ENCODE results near the gene TTC16.
"Not testable (repeated sequence)": the region's sequence is repeated elsewhere in the genome, so short reads cannot be mapped to it uniquely, and the experiment has no call there.

TTC16 gene

DNA sequence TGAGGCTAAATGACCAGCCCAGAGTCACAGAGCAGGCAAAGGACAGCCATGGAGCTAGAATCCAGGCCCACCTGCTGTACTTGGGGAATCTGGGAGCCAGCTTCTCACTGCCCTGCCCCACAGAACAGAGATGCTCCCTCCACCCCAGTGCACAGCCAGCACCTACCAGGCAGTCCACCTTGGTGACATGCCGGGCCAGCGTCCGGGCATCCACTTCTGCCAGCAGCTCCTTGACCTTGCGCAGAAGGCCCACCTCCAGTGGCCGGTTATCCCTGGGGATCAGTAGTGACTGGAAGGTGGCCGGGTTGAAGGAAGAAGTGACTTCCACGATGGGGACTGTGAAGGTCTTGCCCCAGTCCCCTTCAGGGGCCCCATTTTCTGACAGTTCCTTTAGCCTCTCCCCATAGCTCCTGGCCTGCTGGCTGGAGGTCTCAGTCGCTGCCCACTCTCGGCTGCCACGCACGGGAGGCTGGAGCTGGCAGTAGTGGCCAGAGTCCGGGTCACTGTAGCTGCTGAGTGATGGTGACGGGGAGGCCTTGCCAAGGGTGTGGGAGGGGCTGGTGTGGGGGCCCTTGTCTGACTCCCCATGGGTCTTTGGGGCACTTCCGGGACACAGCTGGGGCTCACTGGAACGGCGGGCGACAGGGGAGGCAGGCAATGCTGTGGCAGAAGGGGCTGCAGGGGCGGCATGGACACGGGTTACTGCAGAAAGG is 28.7 kb downstream of the TTC16 start:
- DNase-seq (ENCODE audit: low read depth in 1 of 2, low spot score in 1 of 2): no peak
- no peak for TF ChIP-seq JUND (IDR thresholded peaks at IDR 0.05; ENCODE audit: low read depth)
- in situ Hi-C loops (cut with HindIII; ENCODE audit: low pct_unique_long_range_greater_than_20kb, low sequenced_read_pairs): no loop called here

DNA sequence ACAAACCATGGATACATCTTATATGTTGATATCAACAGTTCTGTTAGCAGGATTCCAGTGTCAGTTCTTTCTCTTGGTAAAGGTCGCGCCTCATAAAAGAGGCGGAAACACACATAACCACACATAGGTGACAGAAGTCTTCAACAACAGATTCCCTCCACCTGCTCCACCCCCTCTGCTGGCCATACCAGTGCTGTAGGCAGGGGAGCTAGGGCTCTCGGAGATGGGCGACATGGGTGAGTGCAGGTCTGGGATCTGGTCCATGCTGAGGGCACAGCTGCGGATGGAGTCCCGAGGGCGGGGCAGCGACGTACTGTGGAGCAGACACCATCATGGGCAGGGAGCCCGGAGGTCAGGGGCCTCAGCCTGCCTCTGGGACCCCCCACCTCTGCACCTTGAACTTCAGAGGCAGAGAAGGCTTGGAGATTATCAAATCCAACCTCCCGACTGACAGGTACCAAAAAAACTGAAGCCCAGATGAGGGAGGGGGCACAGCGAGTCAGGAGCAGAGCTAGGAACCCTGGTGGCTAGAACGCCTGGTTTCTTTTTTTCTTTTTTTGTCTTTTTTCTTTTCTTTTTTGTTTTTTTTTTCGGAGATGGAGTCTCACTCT is 31.2 kb downstream of the TTC16 start:
- in situ Hi-C loops (cut with HindIII; ENCODE audit: low pct_unique_long_range_greater_than_20kb, low sequenced_read_pairs): no loop called here

GRCh38 chr9:127749090-127749787 is 33.4 kb downstream of the TTC16 start:
- TF ChIP-seq JUND (IDR thresholded peaks at IDR 0.05; ENCODE audit: low read depth): no peak
- in situ Hi-C loops (cut with HindIII; ENCODE audit: low pct_unique_long_range_greater_than_20kb, low sequenced_read_pairs): no loop called here
- no peak for DNase-seq (ENCODE audit: low read depth in 1 of 2, low spot score in 1 of 2)

More for the DNA sequence above, 31.2 kb downstream of the TTC16 start:
- DNase-seq (ENCODE audit: low read depth in 1 of 2, low spot score in 1 of 2): no peak
- no peak for TF ChIP-seq JUND (IDR thresholded peaks at IDR 0.05; ENCODE audit: low read depth)

DNA sequence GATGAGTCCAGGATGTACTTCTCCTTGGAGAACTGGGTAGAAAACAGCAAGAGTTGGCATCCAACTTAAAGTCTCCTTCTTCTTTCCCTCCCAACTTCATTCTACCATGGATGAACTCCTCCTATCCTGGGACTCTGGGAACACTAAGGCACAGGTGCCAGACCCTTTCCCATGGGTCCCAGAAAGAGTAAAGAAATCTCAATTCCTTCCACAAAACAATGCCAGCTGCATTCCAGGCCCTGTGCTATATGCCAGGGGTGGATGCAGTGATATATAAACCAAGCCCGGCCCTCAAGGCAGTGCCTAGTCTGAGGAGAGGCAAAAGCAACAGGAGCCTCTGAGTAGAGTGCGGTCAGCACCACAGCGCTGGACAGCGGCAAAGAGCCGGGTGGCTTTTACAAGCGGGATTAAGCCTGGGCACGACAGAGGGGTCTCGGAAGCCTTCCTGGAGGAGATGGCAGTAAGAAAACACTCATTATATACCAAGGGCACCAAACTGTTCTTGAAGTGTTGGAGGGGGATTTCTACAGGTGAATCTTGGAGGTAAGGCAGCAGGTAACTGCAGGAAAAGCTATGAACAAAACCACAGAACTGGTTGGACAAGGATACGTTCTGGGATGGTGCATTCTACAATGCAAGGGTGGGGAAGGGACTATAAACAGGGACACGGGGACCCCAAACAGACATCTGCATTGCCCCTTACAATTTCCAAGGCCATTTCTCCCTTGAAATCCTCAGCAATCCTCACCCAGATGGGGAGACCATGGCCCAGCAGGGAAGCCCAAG is 35.6 kb downstream of the TTC16 start:
- no peak for TF ChIP-seq JUND (IDR thresholded peaks at IDR 0.05; ENCODE audit: low read depth)
- in situ Hi-C loops (cut with HindIII; ENCODE audit: low pct_unique_long_range_greater_than_20kb, low sequenced_read_pairs): no loop called here
- peak; percentile 67 to 87 for DNase-seq (ENCODE audit: low read depth in 1 of 2, low spot score in 1 of 2)

GRCh38 chr9:127753148-127753547 is 37.3 kb downstream of the TTC16 start:
- TF ChIP-seq JUND (IDR thresholded peaks at IDR 0.05; ENCODE audit: low read depth): no peak
- in situ Hi-C loops (cut with HindIII; ENCODE audit: low pct_unique_long_range_greater_than_20kb, low sequenced_read_pairs): no loop called here
- no peak for DNase-seq (ENCODE audit: low read depth in 1 of 2, low spot score in 1 of 2)

DNA sequence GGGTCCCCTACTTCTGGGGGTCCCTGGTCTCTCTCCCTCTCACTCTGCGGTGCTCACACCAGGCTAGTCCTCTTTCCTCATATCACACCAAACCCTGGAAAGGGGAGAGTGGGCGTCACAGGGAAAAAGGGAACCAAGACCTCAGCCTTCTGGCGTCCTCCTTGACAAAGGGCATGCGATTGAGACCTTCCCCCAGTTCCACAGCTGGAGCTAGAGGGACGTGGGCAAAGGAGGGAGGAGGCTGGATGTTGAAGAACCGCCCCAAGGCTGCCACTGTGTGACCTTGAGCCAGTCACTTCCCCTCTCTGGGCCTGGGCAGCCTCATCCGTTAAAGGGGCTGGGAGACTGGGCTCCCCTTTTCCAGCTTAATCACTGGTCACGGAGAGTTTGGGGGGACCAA is 37.7 kb downstream of the TTC16 start:
- no peak for DNase-seq (ENCODE audit: low read depth in 1 of 2, low spot score in 1 of 2)
- TF ChIP-seq JUND (IDR thresholded peaks at IDR 0.05; ENCODE audit: low read depth): no peak
- in situ Hi-C loops (cut with HindIII; ENCODE audit: low pct_unique_long_range_greater_than_20kb, low sequenced_read_pairs): no loop called here

DNA sequence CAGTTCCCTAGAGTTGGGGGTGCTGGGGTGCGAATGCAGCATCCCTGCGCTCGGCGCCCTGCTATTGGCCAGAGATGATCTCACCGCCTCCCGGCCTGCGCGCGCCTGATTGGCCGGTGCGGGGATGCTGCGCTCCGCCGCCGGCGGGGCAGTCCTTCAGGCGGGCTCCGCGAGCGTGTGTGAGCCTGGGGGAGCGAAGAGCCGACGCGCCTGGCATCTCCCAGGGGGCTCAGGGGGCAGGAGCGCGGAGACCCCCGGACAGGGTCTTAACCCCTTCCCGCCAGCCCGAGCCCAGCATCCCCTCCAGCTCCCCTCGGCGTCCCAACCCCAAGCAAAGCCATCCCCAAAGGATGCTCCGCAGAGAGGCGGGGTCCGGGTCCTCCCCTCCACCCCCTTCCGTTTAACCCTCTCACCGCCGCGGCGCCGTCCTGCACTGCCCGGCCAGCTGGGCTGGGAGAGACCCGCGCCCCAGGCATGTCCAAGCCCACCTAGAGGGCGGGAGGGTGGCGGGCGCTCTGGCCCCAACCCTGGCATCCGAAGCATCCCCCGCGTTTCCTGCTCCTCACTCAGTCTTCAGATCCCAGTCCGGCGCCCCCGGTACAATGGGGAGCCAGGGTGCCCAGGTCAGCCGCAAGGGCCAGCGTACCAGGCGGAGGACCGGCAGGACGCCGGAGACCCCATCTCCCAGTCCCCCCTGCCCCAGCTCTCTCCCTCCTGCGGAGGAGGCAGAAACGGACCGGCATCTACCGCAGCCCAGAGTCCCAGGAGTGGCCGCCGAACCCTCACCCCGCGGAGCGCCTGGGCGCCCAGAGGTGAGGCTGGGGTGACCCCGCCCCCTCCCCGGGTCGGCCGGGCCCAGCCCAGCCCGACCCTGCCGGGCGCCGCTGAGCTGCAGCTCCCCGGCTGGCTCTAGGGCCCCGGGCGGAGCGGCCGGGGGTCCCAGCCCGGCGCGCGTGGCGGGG is 38.5 kb downstream of the TTC16 start:
- no peak for TF ChIP-seq JUND (IDR thresholded peaks at IDR 0.05; ENCODE audit: low read depth)
- in situ Hi-C loops (cut with HindIII; ENCODE audit: low pct_unique_long_range_greater_than_20kb, low sequenced_read_pairs): no loop called here
- DNase-seq (ENCODE audit: low read depth in 1 of 2, low spot score in 1 of 2): no peak

- in situ Hi-C loops (cut with HindIII; ENCODE audit: low pct_unique_long_range_greater_than_20kb, low sequenced_read_pairs): no loop called here
- TF ChIP-seq JUND (IDR thresholded peaks at IDR 0.05; ENCODE audit: low read depth): no peak
- no peak for DNase-seq (ENCODE audit: low read depth in 1 of 2, low spot score in 1 of 2)
These were observed 39.5 kb downstream of the TTC16 start for GRCh38 chr9:127755061-127756060.

DNA sequence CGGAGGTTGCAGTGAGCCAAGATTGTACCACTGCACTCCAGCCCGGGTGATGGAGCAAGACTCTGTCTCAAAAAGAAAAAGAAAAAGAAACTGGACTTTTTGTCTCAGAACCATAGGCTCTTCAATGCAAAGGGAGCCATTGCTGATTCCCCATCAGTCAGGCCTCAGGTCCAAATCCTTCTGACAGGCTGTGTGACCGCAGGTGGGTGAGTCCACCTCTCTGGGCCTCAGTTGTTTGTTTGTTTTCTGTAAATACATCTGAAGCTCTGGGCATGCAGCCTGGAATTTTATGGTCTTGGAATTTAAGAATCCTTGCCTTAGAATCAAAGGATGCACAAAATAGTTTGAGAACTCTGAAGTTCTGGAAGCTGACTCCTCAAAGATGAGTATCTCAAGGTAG is 40.4 kb downstream of the TTC16 start:
- in situ Hi-C loops (cut with HindIII; ENCODE audit: low pct_unique_long_range_greater_than_20kb, low sequenced_read_pairs): no loop called here
- no peak for TF ChIP-seq JUND (IDR thresholded peaks at IDR 0.05; ENCODE audit: low read depth)
- no peak for DNase-seq (ENCODE audit: low read depth in 1 of 2, low spot score in 1 of 2)

- in situ Hi-C loops (cut with HindIII; ENCODE audit: low pct_unique_long_range_greater_than_20kb, low sequenced_read_pairs); DNase-seq (ENCODE audit: low read depth in 1 of 2, low spot score in 1 of 2): not testable (repeated sequence)
These were observed 40.9 kb downstream of the TTC16 start for GRCh38 chr9:127756776-127757175.

DNA sequence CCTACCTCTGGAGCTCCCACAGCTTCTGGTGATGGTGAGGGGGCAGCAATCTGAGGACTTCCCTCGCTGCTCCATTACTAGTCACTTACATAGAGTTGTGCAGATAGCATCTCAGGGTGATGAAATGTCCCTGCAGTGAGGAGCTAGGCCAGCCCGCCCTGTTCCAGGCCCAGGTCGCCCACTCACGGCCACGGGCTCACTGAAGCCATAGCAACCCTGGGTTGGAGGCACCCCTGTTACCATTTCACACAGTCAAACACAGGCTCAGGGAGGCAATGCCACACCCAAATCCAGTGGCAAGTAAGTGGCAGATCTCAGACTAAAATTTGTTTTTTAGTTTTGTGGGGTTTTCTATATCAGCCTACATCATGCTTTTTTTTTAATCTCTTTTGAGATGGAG is 43.0 kb downstream of the TTC16 start:
- no peak for DNase-seq (ENCODE audit: low read depth in 1 of 2, low spot score in 1 of 2)
- no peak for TF ChIP-seq JUND (IDR thresholded peaks at IDR 0.05; ENCODE audit: low read depth)
- in situ Hi-C loops (cut with HindIII; ENCODE audit: low pct_unique_long_range_greater_than_20kb, low sequenced_read_pairs): no loop called here

Measured in T47D (cell line).